Lower lobe of right lung (tissue), 2 donors: ENCODE results near the gene PCNX1. TPM values are rescaled to one million over a fixed set of nuclear protein-coding genes. Genes with fewer than 3 reads are reported as not detected.

Experiments
- ATAC-seq, 2 donors: fragments of 200-7000 bp; cut with Tn5 transposase; one replicate each; pipeline ENCODE4 v1.9.1; 2020 to 2022; ENCODE audit warnings: mild to moderate bottlenecking in 2 of 2, moderate library complexity in 2 of 2
- DNase-seq: peaks from one replicate; pipeline ENCODE4 v3.0.0-alpha.2; 2020
- H3K27ac ChIP-seq: fragments of 200-600 bp; one replicate; pipeline ENCODE4 v1.8.0; 2022
- H3K27me3 ChIP-seq: fragments of 200-600 bp; one replicate; pipeline ENCODE4 v1.8.0; 2022; ENCODE audit warnings: low read depth
- H3K36me3 ChIP-seq: fragments of 200-600 bp; one replicate; pipeline ENCODE4 v1.8.0; 2022; ENCODE audit warnings: mild to moderate bottlenecking
- H3K4me1 ChIP-seq: fragments of 200-600 bp; one replicate; pipeline ENCODE4 v1.8.0; 2022
- H3K4me3 ChIP-seq: fragments of 200-600 bp; one replicate; pipeline ENCODE4 v1.8.0; 2022; ENCODE audit warnings: mild to moderate bottlenecking
- H3K9me3 ChIP-seq: fragments of 200-600 bp; one replicate; pipeline ENCODE4 v1.8.0; 2022
- intact Hi-C: fragments of 100-400 bp; cut with DNase I; formaldehyde crosslinking; loops from one replicate; pipeline ENCODE4 v1.11.0; 2022
- total RNA-seq: library from RNA; stranded (reverse); fragmentation: NEBNext Ultra II Directional; extraction: Animal tissue kit (Norgen Biotek cat#: 25700); gene quantifications from one replicate; pipeline ENCODE4 v1.2.1, GENCODE V29; 2021
- TF ChIP-seq, protein P1 (sequence below): fragments of 200-600 bp; IDR thresholded peaks from one replicate; pipeline ENCODE4 v1.8.0; 2022; ENCODE audit warnings: antibody characterized with exemption, mild to moderate bottlenecking
- donor health status: DM: no; HTN: yes; CAD: no; lungs with severe emphysema.

Gene PCNX1
- total RNA-seq, 1 donor from 2014 or later, result 49.9 TPM

DNA sequence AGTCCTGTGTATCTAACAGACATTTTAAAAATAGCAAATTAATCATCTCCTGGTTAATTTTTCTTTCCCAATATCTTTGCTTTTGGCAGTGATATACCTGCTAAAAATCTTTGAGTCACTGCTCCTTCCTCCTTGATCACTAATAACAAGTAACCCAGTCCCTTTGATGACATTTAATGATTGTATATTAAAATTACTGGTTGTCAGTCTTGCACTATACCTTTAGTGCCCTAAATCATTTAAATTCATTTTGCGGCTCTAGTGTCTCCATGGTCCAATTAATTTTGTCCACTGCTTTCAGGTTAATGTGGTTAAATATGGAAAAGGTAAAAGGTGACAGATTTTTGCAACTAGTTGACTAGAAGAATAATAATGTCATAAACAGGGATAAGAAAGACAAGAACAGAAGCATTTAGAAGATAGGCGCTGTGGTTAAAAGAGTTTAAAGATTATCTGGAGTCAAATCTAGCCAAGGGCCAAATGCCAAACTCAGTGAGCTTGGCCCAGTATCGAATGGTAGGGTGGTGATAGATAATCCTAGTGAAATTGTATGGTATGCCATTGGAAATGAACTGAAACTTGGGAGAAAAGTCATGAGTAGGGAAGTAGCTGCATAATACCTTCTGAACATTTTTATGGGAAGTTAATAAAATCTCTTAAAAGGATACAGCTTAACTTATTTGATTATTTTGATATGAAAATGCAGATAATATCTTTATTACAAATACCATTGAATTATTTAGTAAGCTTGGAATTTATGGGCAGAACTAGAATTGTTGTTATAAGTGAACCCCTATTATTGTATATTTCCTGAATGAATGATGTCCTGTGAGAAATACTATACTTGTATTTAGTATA is 115.0 kb downstream of the PCNX1 start:
- peaks cover 53% of the 10 kb centered on the region for H3K36me3 ChIP-seq
- DNase-seq, result no peak
- intact Hi-C loops, result no loop called here
- H3K4me3 ChIP-seq, result no peak overlapping the region
- no peaks in the 10 kb centered on the region for H3K4me1 ChIP-seq
- ATAC-seq, result no peak
- H3K9me3 ChIP-seq, result no peaks in the 10 kb centered on the region
- no peak overlapping the region for H3K27ac ChIP-seq
- TF ChIP-seq, protein P1, sequence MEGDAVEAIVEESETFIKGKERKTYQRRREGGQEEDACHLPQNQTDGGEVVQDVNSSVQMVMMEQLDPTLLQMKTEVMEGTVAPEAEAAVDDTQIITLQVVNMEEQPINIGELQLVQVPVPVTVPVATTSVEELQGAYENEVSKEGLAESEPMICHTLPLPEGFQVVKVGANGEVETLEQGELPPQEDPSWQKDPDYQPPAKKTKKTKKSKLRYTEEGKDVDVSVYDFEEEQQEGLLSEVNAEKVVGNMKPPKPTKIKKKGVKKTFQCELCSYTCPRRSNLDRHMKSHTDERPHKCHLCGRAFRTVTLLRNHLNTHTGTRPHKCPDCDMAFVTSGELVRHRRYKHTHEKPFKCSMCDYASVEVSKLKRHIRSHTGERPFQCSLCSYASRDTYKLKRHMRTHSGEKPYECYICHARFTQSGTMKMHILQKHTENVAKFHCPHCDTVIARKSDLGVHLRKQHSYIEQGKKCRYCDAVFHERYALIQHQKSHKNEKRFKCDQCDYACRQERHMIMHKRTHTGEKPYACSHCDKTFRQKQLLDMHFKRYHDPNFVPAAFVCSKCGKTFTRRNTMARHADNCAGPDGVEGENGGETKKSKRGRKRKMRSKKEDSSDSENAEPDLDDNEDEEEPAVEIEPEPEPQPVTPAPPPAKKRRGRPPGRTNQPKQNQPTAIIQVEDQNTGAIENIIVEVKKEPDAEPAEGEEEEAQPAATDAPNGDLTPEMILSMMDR, result no peak
- H3K27me3 ChIP-seq, result no peaks in the 10 kb centered on the region

DNA sequence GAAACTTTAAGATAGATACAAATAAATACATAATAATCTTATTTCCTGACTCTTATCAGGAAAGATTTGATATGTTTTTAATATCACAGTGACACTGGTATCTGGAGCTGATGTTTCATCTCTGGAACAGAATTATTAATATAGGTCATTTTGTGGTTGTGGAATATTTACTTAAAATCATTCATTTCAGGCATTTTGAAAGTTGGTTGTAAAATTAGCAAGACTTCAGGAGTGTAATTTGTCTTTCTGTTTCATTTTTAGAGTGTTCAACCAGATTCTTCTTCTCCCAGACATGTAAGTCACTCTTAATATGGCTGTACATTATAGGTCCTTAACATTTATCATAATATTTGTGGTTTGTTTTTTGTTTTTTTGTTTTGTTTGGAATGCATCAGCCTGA is 115.7 kb downstream of the PCNX1 start:
- TF ChIP-seq, protein P1, result no peak
- H3K9me3 ChIP-seq, result no peaks in the 10 kb centered on the region
- no peaks in the 10 kb centered on the region for H3K4me1 ChIP-seq
- no peak overlapping the region for H3K27ac ChIP-seq
- no peak for ATAC-seq
- H3K4me3 ChIP-seq, result no peak overlapping the region
- H3K27me3 ChIP-seq, result no peaks in the 10 kb centered on the region
- intact Hi-C loops, result no loop called here
- H3K36me3 ChIP-seq, result peaks cover 59% of the 10 kb centered on the region
- DNase-seq, result no peak

DNA sequence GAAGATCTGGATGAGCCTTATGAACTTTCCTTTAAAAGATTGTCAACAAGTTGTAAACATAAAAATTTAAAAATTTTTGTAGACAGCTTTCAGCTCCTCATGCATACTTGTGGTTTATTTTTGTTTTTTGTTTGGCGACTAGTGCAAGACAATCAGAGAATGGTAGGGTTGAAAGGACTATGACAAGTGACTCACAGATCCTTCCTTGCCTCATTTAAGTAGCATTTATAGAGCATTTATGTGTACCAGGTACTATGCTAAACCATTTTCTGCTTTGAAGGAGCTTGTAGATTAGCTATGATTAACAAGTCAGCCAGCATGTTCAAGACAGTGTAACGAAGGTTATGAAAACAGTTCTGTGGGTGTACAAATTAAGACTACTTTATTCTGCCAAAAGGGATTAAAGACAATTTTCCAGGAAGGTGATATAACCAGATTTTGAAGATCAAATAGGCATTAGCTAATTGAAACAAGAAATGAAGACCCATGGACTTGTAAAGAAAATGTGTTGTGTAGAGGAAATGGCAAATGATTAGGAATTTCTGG is 122.0 kb downstream of the PCNX1 start:
- TF ChIP-seq, protein P1, result no peak
- no peak for ATAC-seq
- H3K9me3 ChIP-seq, result no peaks in the 10 kb centered on the region
- no peaks in the 10 kb centered on the region for H3K27me3 ChIP-seq
- DNase-seq, result no peak
- H3K36me3 ChIP-seq, result peaks cover 87% of the 10 kb centered on the region
- no peak overlapping the region for H3K27ac ChIP-seq
- intact Hi-C loops, result no loop called here
- no peaks in the 10 kb centered on the region for H3K4me1 ChIP-seq
- no peak overlapping the region for H3K4me3 ChIP-seq

DNA sequence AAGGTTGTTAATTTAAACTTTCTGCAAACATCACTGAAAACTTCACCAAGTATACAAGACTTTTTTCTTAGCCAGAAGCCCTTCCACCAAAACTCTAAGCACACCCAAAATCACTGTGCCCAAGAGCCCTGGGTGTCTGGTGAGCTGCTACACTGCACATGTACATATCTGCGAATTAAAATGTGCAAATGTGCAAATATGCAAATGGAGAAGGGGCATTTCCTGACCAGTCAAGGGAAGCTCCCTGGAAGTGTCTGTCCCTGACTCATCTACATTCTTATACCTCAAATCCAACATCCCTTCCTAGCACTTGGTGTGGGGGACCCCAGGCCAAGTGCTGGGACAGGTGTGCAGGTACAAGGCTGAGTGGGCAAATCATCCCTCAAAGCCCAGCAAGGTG is 123.7 kb downstream of the PCNX1 start:
- DNase-seq, result no peak
- intact Hi-C loops, result no loop called here
- H3K4me1 ChIP-seq, result no peaks in the 10 kb centered on the region
- TF ChIP-seq, protein P1, result no peak
- ATAC-seq, result no peak
- H3K36me3 ChIP-seq, result peaks cover 86% of the 10 kb centered on the region
- no peaks in the 10 kb centered on the region for H3K27me3 ChIP-seq
- H3K9me3 ChIP-seq, result no peaks in the 10 kb centered on the region
- no peak overlapping the region for H3K27ac ChIP-seq
- no peak overlapping the region for H3K4me3 ChIP-seq

DNA sequence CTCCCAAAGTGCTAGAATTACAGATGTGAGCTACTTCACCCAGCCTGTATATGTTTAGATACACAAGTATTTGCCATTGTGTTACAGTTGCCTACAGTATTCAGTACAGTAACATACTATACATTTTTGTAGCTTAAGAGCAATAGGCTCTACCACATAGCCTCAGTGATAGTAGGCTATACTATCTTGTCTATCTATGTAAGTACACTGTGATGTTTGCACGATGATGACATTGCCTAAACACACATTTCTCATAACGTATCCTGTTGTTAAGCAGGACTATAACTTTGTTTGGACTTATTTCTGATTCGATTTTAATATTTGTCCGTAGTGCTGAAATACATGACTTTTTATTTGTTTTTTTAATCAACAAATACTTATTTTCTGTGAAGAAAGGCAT is 129.2 kb downstream of the PCNX1 start:
- H3K9me3 ChIP-seq, result peaks cover 12% of the 10 kb centered on the region
- H3K27ac ChIP-seq, result no peak overlapping the region
- ATAC-seq (no peak), DNase-seq (no peak)
- TF ChIP-seq, protein P1, result no peak
- H3K36me3 ChIP-seq, result peaks cover 52% of the 10 kb centered on the region
- intact Hi-C loops, result no loop called here
- H3K27me3 ChIP-seq, result no peaks in the 10 kb centered on the region
- no peak overlapping the region for H3K4me3 ChIP-seq
- no peaks in the 10 kb centered on the region for H3K4me1 ChIP-seq
